PFSK-1 (cell line): ENCODE results near the gene METTL25B.

Experiments
- FOXP2 ChIP-seq: optimal IDR thresholded peaks from 2 replicates; pipeline ENCODE3; 2011; ENCODE audit warnings: borderline replicate concordance, control low read depth, inconsistent platforms; ENCODE audit not compliant: insufficient read depth; ENCODE audit errors: extremely low read length, extremely low read depth
- POLR2AphosphoS5 ChIP-seq: IDR thresholded peaks from 2 replicates; pipeline ENCODE4 v1.6.1; 2012; ENCODE audit warnings: low read depth, mild to moderate bottlenecking, control low read depth, low read length, moderate library complexity
- SIN3A ChIP-seq: IDR thresholded peaks from 2 replicates; pipeline ENCODE4 v1.6.1; 2012; ENCODE audit warnings: mild to moderate bottlenecking, low read length, moderate library complexity, borderline replicate concordance; ENCODE audit not compliant: insufficient read depth
- TAF1 ChIP-seq: IDR thresholded peaks from 2 replicates; pipeline ENCODE4 v1.6.1; 2012; ENCODE audit warnings: low read length, control low read depth, borderline replicate concordance; ENCODE audit not compliant: insufficient read depth
- TF ChIP-seq, protein P1 (sequence below), 2 experiments: IDR thresholded peaks; 2 replicates each; pipeline versions ENCODE4 v1.6.1 to v1.8.0; 2011 to 2012; ENCODE audit warnings: low read depth in 2 of 2, low read length in 2 of 2, control low read depth in 1 of 2, inconsistent platforms in 1 of 2, mild to moderate bottlenecking in 1 of 2, moderate library complexity in 1 of 2; ENCODE audit not compliant: insufficient read depth in 1 of 2

DNA sequence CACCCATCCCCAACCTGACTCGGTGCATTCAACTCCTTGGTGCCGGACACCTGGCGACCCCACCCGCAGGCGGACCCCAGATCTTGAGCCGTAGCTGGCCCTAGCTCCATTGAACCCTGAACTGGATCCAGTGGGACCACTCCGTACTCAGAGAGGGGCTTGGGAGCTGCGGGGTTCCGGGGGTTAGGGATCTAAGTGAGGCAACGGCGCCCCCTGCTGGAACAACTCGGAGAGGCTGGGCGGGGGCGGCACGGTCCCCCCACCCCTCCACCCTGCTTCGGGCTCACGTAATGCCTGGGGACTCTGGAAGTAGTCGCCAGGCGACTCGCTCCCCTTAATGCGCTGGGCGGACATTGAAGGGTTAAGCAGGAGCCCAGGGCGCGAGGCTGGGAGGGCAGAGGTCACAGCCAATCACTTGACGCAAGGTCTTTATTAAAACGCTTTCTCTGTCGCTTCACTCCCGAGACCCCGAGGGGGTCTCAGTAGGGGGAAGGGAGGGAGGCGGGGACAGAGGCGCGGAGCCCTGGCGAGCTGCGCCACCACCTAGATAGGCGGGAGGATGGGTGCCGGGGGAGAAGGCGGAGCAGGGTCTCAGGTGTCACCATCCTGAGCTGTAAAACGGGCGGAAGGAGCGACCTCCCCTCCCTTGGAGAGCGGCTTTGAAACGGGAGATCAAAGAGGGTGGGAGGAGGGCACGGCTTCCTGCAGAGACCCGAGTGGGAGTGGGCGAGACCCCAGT lies 22.2 kb upstream of the METTL25B start:
- TF ChIP-seq POLR2AphosphoS5 = no peak
- no peak for TF ChIP-seq SIN3A
- TF ChIP-seq, protein P1, sequence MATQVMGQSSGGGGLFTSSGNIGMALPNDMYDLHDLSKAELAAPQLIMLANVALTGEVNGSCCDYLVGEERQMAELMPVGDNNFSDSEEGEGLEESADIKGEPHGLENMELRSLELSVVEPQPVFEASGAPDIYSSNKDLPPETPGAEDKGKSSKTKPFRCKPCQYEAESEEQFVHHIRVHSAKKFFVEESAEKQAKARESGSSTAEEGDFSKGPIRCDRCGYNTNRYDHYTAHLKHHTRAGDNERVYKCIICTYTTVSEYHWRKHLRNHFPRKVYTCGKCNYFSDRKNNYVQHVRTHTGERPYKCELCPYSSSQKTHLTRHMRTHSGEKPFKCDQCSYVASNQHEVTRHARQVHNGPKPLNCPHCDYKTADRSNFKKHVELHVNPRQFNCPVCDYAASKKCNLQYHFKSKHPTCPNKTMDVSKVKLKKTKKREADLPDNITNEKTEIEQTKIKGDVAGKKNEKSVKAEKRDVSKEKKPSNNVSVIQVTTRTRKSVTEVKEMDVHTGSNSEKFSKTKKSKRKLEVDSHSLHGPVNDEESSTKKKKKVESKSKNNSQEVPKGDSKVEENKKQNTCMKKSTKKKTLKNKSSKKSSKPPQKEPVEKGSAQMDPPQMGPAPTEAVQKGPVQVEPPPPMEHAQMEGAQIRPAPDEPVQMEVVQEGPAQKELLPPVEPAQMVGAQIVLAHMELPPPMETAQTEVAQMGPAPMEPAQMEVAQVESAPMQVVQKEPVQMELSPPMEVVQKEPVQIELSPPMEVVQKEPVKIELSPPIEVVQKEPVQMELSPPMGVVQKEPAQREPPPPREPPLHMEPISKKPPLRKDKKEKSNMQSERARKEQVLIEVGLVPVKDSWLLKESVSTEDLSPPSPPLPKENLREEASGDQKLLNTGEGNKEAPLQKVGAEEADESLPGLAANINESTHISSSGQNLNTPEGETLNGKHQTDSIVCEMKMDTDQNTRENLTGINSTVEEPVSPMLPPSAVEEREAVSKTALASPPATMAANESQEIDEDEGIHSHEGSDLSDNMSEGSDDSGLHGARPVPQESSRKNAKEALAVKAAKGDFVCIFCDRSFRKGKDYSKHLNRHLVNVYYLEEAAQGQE (IDR thresholded peaks at IDR 0.05; ENCODE audit: insufficient read depth in 1 of 2, low read depth in 2 of 2, low read length in 2 of 2) = no peak
- no peak for TF ChIP-seq TAF1
- TF ChIP-seq FOXP2 = no peak
